ENCODE measurements around the gene FAM219A.

Gene FAM219A

DNA sequence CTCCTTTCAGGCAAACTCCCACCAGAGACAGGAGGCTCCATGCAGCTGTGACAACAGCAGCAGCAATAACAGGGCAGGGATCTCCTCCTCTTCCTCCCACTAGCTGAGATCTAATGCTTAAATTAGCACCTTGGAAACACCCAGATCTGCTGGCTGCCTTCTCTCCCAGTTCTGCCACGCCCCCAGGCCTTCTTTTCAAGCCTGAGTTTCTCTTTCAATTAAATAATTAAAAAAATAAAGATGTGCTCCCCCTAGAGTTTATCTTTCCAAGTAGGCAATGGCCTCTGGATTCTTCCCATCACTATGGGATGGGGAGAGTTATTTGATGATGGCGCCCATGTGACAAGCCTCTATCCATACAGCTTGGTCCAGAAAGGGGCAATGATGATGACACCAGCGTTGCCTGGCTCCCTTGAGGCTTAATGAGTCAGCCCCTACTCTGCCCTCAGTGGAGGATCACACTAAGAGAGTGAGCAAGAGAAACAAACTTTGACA lies 3.8 kb downstream of the FAM219A start:
- DNase-seq (ENCODE audit: low spot score), result peak; percentile 55
- ChIA-PET POLR2A (ENCODE audit: low non-redundant PET) (no interaction called here), CTCF (interaction anchor here (1.1 to 1.4 kb wide), 3 partner anchors 9 to 137 kb away, joined by 3 to 4 read pairs (median 3); no protein-coding TSS in a partner anchor)
- TF ChIP-seq, protein P1, sequence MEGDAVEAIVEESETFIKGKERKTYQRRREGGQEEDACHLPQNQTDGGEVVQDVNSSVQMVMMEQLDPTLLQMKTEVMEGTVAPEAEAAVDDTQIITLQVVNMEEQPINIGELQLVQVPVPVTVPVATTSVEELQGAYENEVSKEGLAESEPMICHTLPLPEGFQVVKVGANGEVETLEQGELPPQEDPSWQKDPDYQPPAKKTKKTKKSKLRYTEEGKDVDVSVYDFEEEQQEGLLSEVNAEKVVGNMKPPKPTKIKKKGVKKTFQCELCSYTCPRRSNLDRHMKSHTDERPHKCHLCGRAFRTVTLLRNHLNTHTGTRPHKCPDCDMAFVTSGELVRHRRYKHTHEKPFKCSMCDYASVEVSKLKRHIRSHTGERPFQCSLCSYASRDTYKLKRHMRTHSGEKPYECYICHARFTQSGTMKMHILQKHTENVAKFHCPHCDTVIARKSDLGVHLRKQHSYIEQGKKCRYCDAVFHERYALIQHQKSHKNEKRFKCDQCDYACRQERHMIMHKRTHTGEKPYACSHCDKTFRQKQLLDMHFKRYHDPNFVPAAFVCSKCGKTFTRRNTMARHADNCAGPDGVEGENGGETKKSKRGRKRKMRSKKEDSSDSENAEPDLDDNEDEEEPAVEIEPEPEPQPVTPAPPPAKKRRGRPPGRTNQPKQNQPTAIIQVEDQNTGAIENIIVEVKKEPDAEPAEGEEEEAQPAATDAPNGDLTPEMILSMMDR (conservative IDR thresholded peaks at IDR 0.05; ENCODE audit: low read depth), result no peak
- H3K27ac ChIP-seq, result no peak overlapping the region

DNA sequence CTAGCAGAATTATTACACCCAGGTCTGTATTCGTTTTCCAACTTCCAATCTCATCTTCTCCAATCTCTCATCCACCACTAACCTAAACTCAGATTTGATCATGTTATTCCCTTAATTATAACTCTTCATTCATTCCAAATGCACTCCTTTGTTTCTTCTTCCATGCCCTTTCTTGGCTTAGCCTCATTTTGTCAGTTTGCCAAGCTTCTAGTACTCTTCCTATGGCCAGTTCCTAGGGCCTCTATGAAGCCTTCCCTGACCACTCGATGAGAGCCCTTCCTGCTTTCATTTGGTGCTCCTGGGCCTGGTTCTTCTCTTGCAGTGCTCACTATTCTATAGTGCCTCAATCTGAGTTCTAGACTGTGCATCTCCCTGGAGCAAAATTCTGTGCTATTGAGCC lies 5.8 kb downstream of the FAM219A start:
- TF ChIP-seq, protein P1 (conservative IDR thresholded peaks at IDR 0.05; ENCODE audit: low read depth), result no peak
- no peak for DNase-seq (ENCODE audit: low spot score)
- H3K27ac ChIP-seq, result no peak overlapping the region
- ChIA-PET POLR2A (ENCODE audit: low non-redundant PET) (no interaction called here), CTCF (interaction anchor here (0.6 to 0.7 kb wide), 2 partner anchors 49 to 60 kb away, joined by 3 to 6 read pairs; no protein-coding TSS in a partner anchor)

DNA sequence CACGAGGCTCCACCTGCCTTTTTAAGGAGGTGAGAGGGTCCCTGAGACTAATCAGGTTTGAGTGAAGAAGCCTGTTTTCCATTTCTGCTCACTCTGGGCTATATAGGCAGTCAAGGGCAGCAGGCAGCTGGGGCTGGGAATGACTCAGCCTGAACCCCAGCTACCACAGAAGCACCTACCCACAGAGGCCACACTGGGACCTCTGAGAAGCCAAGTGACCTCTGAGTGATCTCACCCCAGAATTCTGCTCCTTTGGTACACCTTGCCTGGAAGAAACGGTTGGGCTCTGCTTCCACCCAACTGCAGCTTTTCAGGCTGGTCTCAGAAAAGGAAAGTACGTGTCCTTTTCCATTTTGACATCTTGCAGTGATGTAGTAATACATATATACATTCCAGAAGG lies 6.8 kb downstream of the FAM219A start:
- CTCF ChIA-PET, result interaction anchor here (1.1 kb wide), 1 partner anchor 48 kb away, joined by 3 read pairs; no protein-coding TSS in a partner anchor

DNA sequence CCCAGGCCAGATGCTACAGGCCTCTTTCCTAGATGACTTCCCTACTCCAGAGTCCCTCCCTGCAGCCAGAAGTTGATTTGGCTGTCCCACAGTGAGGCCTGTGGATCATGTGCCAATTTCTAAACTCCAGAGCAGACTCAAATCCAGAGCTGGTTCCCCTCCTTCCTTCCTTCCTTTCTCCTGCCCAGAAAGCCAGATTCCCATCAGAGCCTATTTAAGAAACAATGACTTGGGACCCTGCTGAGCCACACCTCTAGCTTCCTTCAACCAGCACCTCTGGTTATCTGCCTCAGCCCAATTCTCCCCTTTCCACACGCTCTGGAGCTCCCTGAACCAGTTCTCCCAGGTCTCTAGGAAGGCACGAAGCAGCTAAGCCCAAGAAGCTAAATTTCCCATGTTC lies 7.2 kb downstream of the FAM219A start:
- TF ChIP-seq, protein P1 (conservative IDR thresholded peaks at IDR 0.05; ENCODE audit: low read depth), result no peak
- H3K27ac ChIP-seq, result no peak overlapping the region
- ChIA-PET POLR2A (ENCODE audit: low non-redundant PET) (no interaction called here), CTCF (interaction anchor here (1.1 kb wide), 1 partner anchor 47 kb away, joined by 3 read pairs; no protein-coding TSS in a partner anchor)
- no peak for DNase-seq (ENCODE audit: low spot score)

More for the DNA sequence above, 6.8 kb downstream of the FAM219A start:
- H3K27ac ChIP-seq, result no peak overlapping the region
- DNase-seq (ENCODE audit: low spot score), result no peak
- POLR2A ChIA-PET (ENCODE audit: low non-redundant PET), result no interaction called here
- TF ChIP-seq, protein P1 (conservative IDR thresholded peaks at IDR 0.05; ENCODE audit: low read depth), result no peak

DNA sequence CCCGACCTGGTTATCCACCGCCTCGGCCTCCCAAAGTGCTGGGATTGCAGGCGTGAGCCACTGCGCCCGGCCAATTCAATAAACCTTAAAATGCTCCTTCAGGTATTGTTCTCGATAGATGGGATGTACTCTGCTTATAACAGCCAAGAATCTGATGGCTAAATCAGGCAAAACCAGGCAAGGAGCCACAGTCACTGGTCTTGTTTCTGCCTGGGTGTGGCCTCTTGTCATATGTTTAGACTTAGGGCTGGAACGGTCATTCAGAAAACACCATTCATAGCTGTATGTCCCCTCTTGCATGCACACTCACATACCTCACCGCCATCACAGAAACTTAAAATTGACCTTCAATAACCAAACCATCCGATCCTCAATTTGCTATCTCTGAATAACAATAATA lies 7.7 kb downstream of the FAM219A start:
- ChIA-PET POLR2A (ENCODE audit: low non-redundant PET) (no interaction called here), CTCF (interaction anchor here (1.1 kb wide), 1 partner anchor 47 kb away, joined by 3 read pairs; no protein-coding TSS in a partner anchor)
- TF ChIP-seq, protein P1 (conservative IDR thresholded peaks at IDR 0.05; ENCODE audit: low read depth), result no peak
- H3K27ac ChIP-seq, result no peak overlapping the region
- DNase-seq (ENCODE audit: low spot score), result no peak

DNA sequence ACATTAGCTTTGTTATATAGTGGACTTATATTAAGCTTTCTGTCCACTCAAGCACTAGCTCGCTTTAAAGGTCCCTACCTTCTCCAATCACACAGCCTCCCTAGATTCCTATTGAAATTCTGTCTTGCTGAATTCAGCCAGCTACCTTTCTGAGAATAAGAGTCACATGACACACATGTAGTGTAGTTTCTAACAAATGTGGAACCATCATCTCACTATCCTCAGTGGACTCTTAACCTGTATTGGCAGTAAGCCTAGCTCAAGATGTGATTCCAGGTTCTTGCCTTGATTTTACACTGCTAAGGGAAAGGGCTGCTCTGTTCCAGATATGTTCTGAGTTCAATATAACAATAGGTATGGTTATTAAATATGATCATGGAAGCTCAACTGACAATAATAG lies 11.4 kb downstream of the FAM219A start:
- ChIA-PET CTCF (interaction anchor here (0.5 to 1.8 kb wide), 4 partner anchors 32 to 166 kb away, joined by 3 to 6 read pairs (median 4); no protein-coding TSS in a partner anchor), POLR2A (ENCODE audit: low non-redundant PET) (no interaction called here)
- no peak overlapping the region for H3K27ac ChIP-seq
- TF ChIP-seq, protein P1 (conservative IDR thresholded peaks at IDR 0.05; ENCODE audit: low read depth), result no peak
- DNase-seq (ENCODE audit: low spot score), result no peak
